ENCODE measurements around the gene TCF7L1.
"Not testable (repeated sequence)": the region's sequence is repeated elsewhere in the genome, so short reads cannot be mapped to it uniquely, and the experiment has no call there.

The TCF7L1 gene

GRCh38 chr2:85114586-85115330, 18.4 kb upstream of the TCF7L1 start:
- no peaks in the 10 kb centered on the region for H3K36me3 Mint-ChIP-seq (ENCODE audit: low read depth)
- H3K4me3 Mint-ChIP-seq, result no peak overlapping the region
- H3K27ac Mint-ChIP-seq, result no peak overlapping the region
- H3K4me1 Mint-ChIP-seq (ENCODE audit: low read depth), result no peaks in the 10 kb centered on the region
- no peaks in the 10 kb centered on the region for H3K9me3 Mint-ChIP-seq
- intact Hi-C loops (cut with micrococcal nuclease), result no loop called here
- peaks cover 5% of the 10 kb centered on the region for H3K27me3 Mint-ChIP-seq

GRCh38 chr2:85116207-85116606, 17.0 kb upstream of the TCF7L1 start:
- intact Hi-C loops (cut with micrococcal nuclease), result no loop called here
- H3K27ac Mint-ChIP-seq, result no peak overlapping the region
- no peaks in the 10 kb centered on the region for H3K4me1 Mint-ChIP-seq (ENCODE audit: low read depth)
- H3K9me3 Mint-ChIP-seq, result no peaks in the 10 kb centered on the region
- peaks cover 7% of the 10 kb centered on the region for H3K27me3 Mint-ChIP-seq
- no peak overlapping the region for H3K4me3 Mint-ChIP-seq
- H3K36me3 Mint-ChIP-seq (ENCODE audit: low read depth), result no peaks in the 10 kb centered on the region

GRCh38 chr2:85119900-85120299, 13.3 kb upstream of the TCF7L1 start:
- Mint-ChIP-seq H3K9me3 (no peaks in the 10 kb centered on the region), H3K4me3 (no peak overlapping the region), H3K27ac (no peak overlapping the region), H3K36me3 (ENCODE audit: low read depth) (no peaks in the 10 kb centered on the region), H3K4me1 (ENCODE audit: low read depth) (no peaks in the 10 kb centered on the region), H3K27me3 (peaks cover 10% of the 10 kb centered on the region)
- intact Hi-C loops (cut with micrococcal nuclease), result no loop called here

- H3K27ac Mint-ChIP-seq, result no peak overlapping the region
- no peaks in the 10 kb centered on the region for H3K4me1 Mint-ChIP-seq (ENCODE audit: low read depth)
- intact Hi-C loops (cut with micrococcal nuclease), result no loop called here
- H3K4me3 Mint-ChIP-seq, result no peak overlapping the region
- no peaks in the 10 kb centered on the region for H3K36me3 Mint-ChIP-seq (ENCODE audit: low read depth)
- H3K27me3 Mint-ChIP-seq, result peaks cover 8% of the 10 kb centered on the region
- no peaks in the 10 kb centered on the region for H3K9me3 Mint-ChIP-seq
These were observed 12.8 kb upstream of the TCF7L1 start for GRCh38 chr2:85120363-85120762.

- H3K4me3 Mint-ChIP-seq; intact Hi-C loops (cut with micrococcal nuclease); H3K9me3 Mint-ChIP-seq; H3K27ac Mint-ChIP-seq; H3K4me1 Mint-ChIP-seq (ENCODE audit: low read depth); H3K36me3 Mint-ChIP-seq (ENCODE audit: low read depth): not testable (repeated sequence)
- H3K27me3 Mint-ChIP-seq, result peaks cover 22% of the 10 kb centered on the region
These were observed 6.7 kb upstream of the TCF7L1 start for GRCh38 chr2:85126462-85126861.

- peaks cover 45% of the 10 kb centered on the region for H3K27me3 Mint-ChIP-seq
- no peaks in the 10 kb centered on the region for H3K36me3 Mint-ChIP-seq (ENCODE audit: low read depth)
- H3K9me3 Mint-ChIP-seq, result no peaks in the 10 kb centered on the region
- intact Hi-C loops (cut with micrococcal nuclease), result loop anchor here (5.0 kb wide), 1 partner anchor 157 kb away; no protein-coding TSS in a partner anchor
- H3K4me3 Mint-ChIP-seq, result no peak overlapping the region
- H3K4me1 Mint-ChIP-seq (ENCODE audit: low read depth), result peaks cover 9% of the 10 kb centered on the region
- H3K27ac Mint-ChIP-seq, result no peak overlapping the region
These were observed 3.3 kb upstream of the TCF7L1 start for GRCh38 chr2:85129861-85130260.

- Mint-ChIP-seq H3K27me3 (peaks cover 51% of the 10 kb centered on the region), H3K27ac (no peak overlapping the region), H3K4me3 (no peak overlapping the region), H3K9me3 (no peaks in the 10 kb centered on the region), H3K4me1 (ENCODE audit: low read depth) (peaks cover 9% of the 10 kb centered on the region), H3K36me3 (ENCODE audit: low read depth) (no peaks in the 10 kb centered on the region)
- intact Hi-C loops (cut with micrococcal nuclease), result loop anchor here (5.0 kb wide), 1 partner anchor 157 kb away; no protein-coding TSS in a partner anchor
These were observed 2.8 kb upstream of the TCF7L1 start for GRCh38 chr2:85130407-85130806.

GRCh38 chr2:85131116-85131515, 2.1 kb upstream of the TCF7L1 start:
- H3K9me3 Mint-ChIP-seq, result no peaks in the 10 kb centered on the region
- H3K4me3 Mint-ChIP-seq, result no peak overlapping the region
- H3K36me3 Mint-ChIP-seq (ENCODE audit: low read depth), result no peaks in the 10 kb centered on the region
- H3K4me1 Mint-ChIP-seq (ENCODE audit: low read depth), result peaks cover 9% of the 10 kb centered on the region
- H3K27ac Mint-ChIP-seq, result no peak overlapping the region
- intact Hi-C loops (cut with micrococcal nuclease), result loop anchor here (5.0 kb wide), 1 partner anchor 156 kb away; no protein-coding TSS in a partner anchor
- H3K27me3 Mint-ChIP-seq, result peaks cover 55% of the 10 kb centered on the region

GRCh38 chr2:85132397-85132796, 795 bp upstream of the TCF7L1 start:
- intact Hi-C loops (cut with micrococcal nuclease), result loop anchor here (5.0 kb wide), 1 partner anchor 155 kb away; no protein-coding TSS in a partner anchor
- Mint-ChIP-seq H3K36me3 (ENCODE audit: low read depth) (no peaks in the 10 kb centered on the region), H3K27ac (no peak overlapping the region), H3K4me3 (peak overlapping the region; percentile 69), H3K4me1 (ENCODE audit: low read depth) (peaks cover 9% of the 10 kb centered on the region), H3K9me3 (no peaks in the 10 kb centered on the region), H3K27me3 (peaks cover 65% of the 10 kb centered on the region)

GRCh38 chr2:85133751-85134254, 611 bp downstream of the TCF7L1 start:
- Mint-ChIP-seq H3K4me1 (ENCODE audit: low read depth) (peaks cover 9% of the 10 kb centered on the region), H3K27me3 (peaks cover 67% of the 10 kb centered on the region), H3K4me3 (peak overlapping the region; percentile 52), H3K27ac (no peak overlapping the region), H3K36me3 (ENCODE audit: low read depth) (no peaks in the 10 kb centered on the region), H3K9me3 (no peaks in the 10 kb centered on the region)
- intact Hi-C loops (cut with micrococcal nuclease), result loop anchor here (5.0 kb wide), 1 partner anchor 153 kb away; no protein-coding TSS in a partner anchor

- Mint-ChIP-seq H3K4me3 (peak overlapping the region; percentile 17), H3K27me3 (peaks cover 72% of the 10 kb centered on the region), H3K9me3 (no peaks in the 10 kb centered on the region), H3K27ac (no peak overlapping the region), H3K4me1 (ENCODE audit: low read depth) (peaks cover 9% of the 10 kb centered on the region), H3K36me3 (ENCODE audit: low read depth) (no peaks in the 10 kb centered on the region)
- intact Hi-C loops (cut with micrococcal nuclease), result loop anchor here (5.0 kb wide), 1 partner anchor 153 kb away; no protein-coding TSS in a partner anchor
These were observed 1.2 kb downstream of the TCF7L1 start for GRCh38 chr2:85134255-85134895.

- intact Hi-C loops (cut with micrococcal nuclease), result loop anchor here (5.0 kb wide), 1 partner anchor 152 kb away; no protein-coding TSS in a partner anchor
- Mint-ChIP-seq H3K9me3 (no peaks in the 10 kb centered on the region), H3K27me3 (peaks cover 76% of the 10 kb centered on the region), H3K4me1 (ENCODE audit: low read depth) (peaks cover 9% of the 10 kb centered on the region), H3K36me3 (ENCODE audit: low read depth) (no peaks in the 10 kb centered on the region), H3K4me3 (no peak overlapping the region), H3K27ac (no peak overlapping the region)
These were observed 1.9 kb downstream of the TCF7L1 start for GRCh38 chr2:85134896-85135659.

- H3K27me3 Mint-ChIP-seq, result peaks cover 77% of the 10 kb centered on the region
- intact Hi-C loops (cut with micrococcal nuclease), result no loop called here
These were observed 2.4 kb downstream of the TCF7L1 start for GRCh38 chr2:85135660-85135914.

GRCh38 chr2:85137156-85137555, 4.0 kb downstream of the TCF7L1 start:
- Mint-ChIP-seq H3K9me3 (no peaks in the 10 kb centered on the region), H3K27me3 (peaks cover 75% of the 10 kb centered on the region), H3K4me3 (no peak overlapping the region), H3K4me1 (ENCODE audit: low read depth) (peaks cover 9% of the 10 kb centered on the region), H3K36me3 (ENCODE audit: low read depth) (no peaks in the 10 kb centered on the region), H3K27ac (no peak overlapping the region)
- intact Hi-C loops (cut with micrococcal nuclease), result no loop called here

More at GRCh38 chr2:85135660-85135914, 2.4 kb downstream of the TCF7L1 start:
- peaks cover 9% of the 10 kb centered on the region for H3K4me1 Mint-ChIP-seq (ENCODE audit: low read depth)
- H3K36me3 Mint-ChIP-seq (ENCODE audit: low read depth), result no peaks in the 10 kb centered on the region
- no peak overlapping the region for H3K27ac Mint-ChIP-seq
- no peaks in the 10 kb centered on the region for H3K9me3 Mint-ChIP-seq
- H3K4me3 Mint-ChIP-seq, result no peak overlapping the region

Measured in dendritic cell treated with granulocyte-macrophage colony-stimulating factor and Interleukin-4, amounts not matched to agents 40 ng/mL and 50 ng/mL, for 4 days (primary cell).